Suprapubic skin (tissue), 4 donors: ENCODE data around the gene CMTM3.

Source experiments
- CTCF ChIP-seq, 2 donors: fragments of 200-600 bp in 1 of 2; fragments of 450-650 bp in 1 of 2; sonication (generic) in 1 of 2; IDR thresholded peaks; one replicate each; pipeline ENCODE4 v1.5.1; 2016 to 2019; ENCODE audit warnings: antibody characterized with exemption in 2 of 2, mild to moderate bottlenecking in 1 of 2, moderate library complexity in 1 of 2
- POLR2A ChIP-seq, 2 donors: fragments of 450-650 bp; IDR thresholded peaks; one replicate each; pipeline ENCODE4 v1.6.1; 2017; ENCODE audit warnings: antibody characterized with exemption in 2 of 2, mild to moderate bottlenecking in 2 of 2, moderate library complexity in 2 of 2
- POLR2AphosphoS5 ChIP-seq, 3 donors: sonication (generic); formaldehyde crosslinking; IDR thresholded peaks; one replicate each; pipeline ENCODE4 v1.6.1; 2017; ENCODE audit warnings: antibody characterized with exemption in 3 of 3

GRCh38 chr16:66566051-66566901 lies 38.2 kb upstream of the CMTM3 start, which contains the start of gene CMTM1:
- no peak for TF ChIP-seq CTCF (IDR thresholded peaks at IDR 0.05)
- no peak for TF ChIP-seq POLR2A (IDR thresholded peaks at IDR 0.05)
- TF ChIP-seq POLR2AphosphoS5 (IDR thresholded peaks at IDR 0.05), result no peak
